Neural crest cell (in vitro differentiated cells): ENCODE data around the gene C18orf32. TPM values are rescaled to one million over a fixed set of nuclear protein-coding genes. Genes with fewer than 3 reads are reported as not detected.
A peak's percentile ranks its signal among the peaks of the same experiment; 100 is the strongest.
"Not testable (repeated sequence)": the region's sequence is repeated elsewhere in the genome, so short reads cannot be mapped to it uniquely, and the experiment has no call there.

Source experiments
- DNase-seq: peaks from one replicate; pipeline ENCODE4 v3.0.0; 2021; ENCODE audit warnings: low read depth, mixed read lengths, low spot score
- H3K27ac Mint-ChIP-seq: one replicate; pipeline ENCODE4 v1.8.0; 2021; ENCODE audit warnings: mild to moderate bottlenecking, mixed read lengths; ENCODE audit not compliant: unreplicated experiment
- H3K27me3 Mint-ChIP-seq: 2 replicates; pipeline ENCODE4 v1.8.0; 2021; ENCODE audit warnings: low read depth, mild to moderate bottlenecking, mixed read lengths
- H3K36me3 Mint-ChIP-seq: 2 replicates; pipeline ENCODE4 v1.8.0; 2021; ENCODE audit warnings: low read depth, mild to moderate bottlenecking, mixed read lengths
- H3K4me1 Mint-ChIP-seq: 2 replicates; pipeline ENCODE4 v1.8.0; 2021; ENCODE audit warnings: mixed read lengths
- H3K4me3 Mint-ChIP-seq: one replicate; pipeline ENCODE4 v1.8.0; 2021; ENCODE audit warnings: mild to moderate bottlenecking, mixed read lengths
- H3K9me3 Mint-ChIP-seq: 2 replicates; pipeline ENCODE4 v1.8.0; 2021; ENCODE audit warnings: mixed read lengths
- total RNA-seq: library from RNA; stranded (reverse); gene quantifications from 2 replicates; pipeline ENCODE4 v1.2.1, GENCODE V29; 2021
- TF ChIP-seq, protein P1 (sequence below): fragments of 200-600 bp; sonication (generic); conservative IDR thresholded peaks from 2 replicates; pipeline ENCODE4 v1.5.0; 2021; ENCODE audit warnings: antibody characterized with exemption, mild to moderate bottlenecking

Gene C18orf32
- total RNA-seq, 1 donor from 2014 or later: 32.0 TPM

DNA sequence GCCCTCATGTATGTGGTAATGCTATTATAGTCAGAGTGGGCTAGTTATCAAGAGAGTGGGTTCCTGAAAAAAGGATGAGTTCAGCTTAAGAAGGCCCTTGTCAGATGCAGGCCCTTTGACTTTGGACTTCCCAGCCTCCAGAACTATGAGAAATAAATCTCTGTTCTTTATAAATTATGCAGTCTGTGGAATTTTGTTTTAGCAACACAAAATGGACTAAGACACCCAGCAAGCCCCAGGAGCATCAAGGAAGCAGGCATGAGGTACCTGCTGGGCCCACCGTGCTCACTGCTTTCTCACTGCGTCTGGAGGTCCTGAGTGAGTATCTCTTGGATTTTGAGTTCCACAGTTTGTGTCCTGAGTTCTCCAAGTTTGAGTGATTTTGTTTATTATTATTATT is 38.9 kb upstream of the C18orf32 start:
- no peaks in the 10 kb centered on the region for H3K27me3 Mint-ChIP-seq
- no peak overlapping the region for H3K27ac Mint-ChIP-seq
- TF ChIP-seq, protein P1, sequence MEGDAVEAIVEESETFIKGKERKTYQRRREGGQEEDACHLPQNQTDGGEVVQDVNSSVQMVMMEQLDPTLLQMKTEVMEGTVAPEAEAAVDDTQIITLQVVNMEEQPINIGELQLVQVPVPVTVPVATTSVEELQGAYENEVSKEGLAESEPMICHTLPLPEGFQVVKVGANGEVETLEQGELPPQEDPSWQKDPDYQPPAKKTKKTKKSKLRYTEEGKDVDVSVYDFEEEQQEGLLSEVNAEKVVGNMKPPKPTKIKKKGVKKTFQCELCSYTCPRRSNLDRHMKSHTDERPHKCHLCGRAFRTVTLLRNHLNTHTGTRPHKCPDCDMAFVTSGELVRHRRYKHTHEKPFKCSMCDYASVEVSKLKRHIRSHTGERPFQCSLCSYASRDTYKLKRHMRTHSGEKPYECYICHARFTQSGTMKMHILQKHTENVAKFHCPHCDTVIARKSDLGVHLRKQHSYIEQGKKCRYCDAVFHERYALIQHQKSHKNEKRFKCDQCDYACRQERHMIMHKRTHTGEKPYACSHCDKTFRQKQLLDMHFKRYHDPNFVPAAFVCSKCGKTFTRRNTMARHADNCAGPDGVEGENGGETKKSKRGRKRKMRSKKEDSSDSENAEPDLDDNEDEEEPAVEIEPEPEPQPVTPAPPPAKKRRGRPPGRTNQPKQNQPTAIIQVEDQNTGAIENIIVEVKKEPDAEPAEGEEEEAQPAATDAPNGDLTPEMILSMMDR: no peak
- H3K9me3 Mint-ChIP-seq: no peaks in the 10 kb centered on the region
- peaks cover 22% of the 10 kb centered on the region for H3K4me1 Mint-ChIP-seq
- no peak overlapping the region for H3K4me3 Mint-ChIP-seq
- no peaks in the 10 kb centered on the region for H3K36me3 Mint-ChIP-seq
- DNase-seq: no peak

DNA sequence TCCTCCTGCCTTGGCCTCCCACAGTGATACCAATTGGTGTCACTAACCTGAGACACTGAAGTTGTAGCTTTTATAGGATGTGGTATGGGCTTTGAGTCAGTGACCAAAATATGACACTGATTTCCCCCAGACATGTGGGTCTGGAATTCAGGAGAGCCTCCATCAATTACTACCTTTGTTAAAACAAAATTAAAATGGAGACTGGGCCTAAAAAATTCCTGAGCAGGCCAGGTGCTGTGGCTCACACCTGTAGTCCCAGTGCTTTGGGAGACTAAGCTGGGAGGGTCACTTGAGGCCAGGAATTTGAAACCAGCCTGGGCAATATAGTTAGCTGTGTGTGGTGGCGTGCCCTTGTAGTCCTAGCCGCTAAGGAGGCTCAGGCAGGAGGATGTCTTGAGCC is 37.9 kb upstream of the C18orf32 start:
- no peak overlapping the region for H3K27ac Mint-ChIP-seq
- H3K4me3 Mint-ChIP-seq: no peak overlapping the region
- no peaks in the 10 kb centered on the region for H3K27me3 Mint-ChIP-seq
- peaks cover 28% of the 10 kb centered on the region for H3K4me1 Mint-ChIP-seq
- DNase-seq: no peak
- H3K36me3 Mint-ChIP-seq: no peaks in the 10 kb centered on the region
- H3K9me3 Mint-ChIP-seq: no peaks in the 10 kb centered on the region
- TF ChIP-seq, protein P1: no peak

DNA sequence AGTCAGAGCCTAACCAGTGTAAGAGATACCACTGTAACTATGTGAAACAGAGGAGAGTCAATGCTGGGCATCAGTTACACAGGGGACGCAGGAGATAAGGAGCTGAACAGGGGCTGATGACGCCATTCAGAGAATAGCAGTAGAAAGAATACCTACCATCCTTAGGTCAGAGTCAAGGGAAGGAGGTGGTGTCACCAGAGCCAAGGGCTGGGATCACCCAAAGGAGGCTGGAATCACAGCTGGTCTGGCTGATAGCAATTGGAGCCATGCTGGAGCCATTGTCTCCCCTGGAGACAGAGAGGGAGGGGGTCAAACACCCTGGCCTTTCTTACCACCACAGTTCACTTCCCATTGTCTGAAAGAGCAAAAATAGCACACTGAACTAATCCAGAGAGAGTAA is 37.3 kb upstream of the C18orf32 start:
- Mint-ChIP-seq H3K36me3 (no peaks in the 10 kb centered on the region), H3K4me1 (peaks cover 34% of the 10 kb centered on the region), H3K27ac (peak overlapping the region; percentile 68), H3K27me3 (no peaks in the 10 kb centered on the region), H3K4me3 (no peak overlapping the region), H3K9me3 (no peaks in the 10 kb centered on the region)
- TF ChIP-seq, protein P1: no peak
- no peak for DNase-seq

DNA sequence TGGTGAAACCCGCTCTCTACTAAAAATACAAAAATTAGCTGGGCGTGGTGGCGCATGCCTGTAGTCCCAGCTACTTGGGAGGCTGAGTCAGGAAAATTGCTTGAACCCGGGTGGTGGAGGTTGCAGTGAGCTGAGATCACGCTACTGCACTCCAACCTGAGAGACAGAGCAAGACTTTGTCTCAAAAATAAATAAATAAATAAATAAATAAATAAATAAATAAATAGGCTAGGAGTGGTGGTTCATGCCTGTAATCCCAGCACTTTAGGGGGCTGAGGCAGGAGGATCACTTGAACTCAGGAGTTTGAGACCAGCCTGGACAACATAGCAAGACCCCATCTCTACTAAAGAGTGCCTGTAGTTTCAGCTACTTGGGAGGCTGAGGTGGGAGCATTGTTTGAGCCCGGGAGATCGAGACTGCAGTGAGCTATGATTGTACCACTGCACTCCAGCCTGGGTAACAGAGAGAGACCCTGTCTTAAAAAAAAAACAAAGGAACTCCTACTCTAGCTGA is 36.6 kb upstream of the C18orf32 start:
- H3K27ac Mint-ChIP-seq, H3K4me3 Mint-ChIP-seq, DNase-seq, H3K27me3 Mint-ChIP-seq, H3K36me3 Mint-ChIP-seq, H3K9me3 Mint-ChIP-seq: not testable (repeated sequence)
- peaks cover 41% of the 10 kb centered on the region for H3K4me1 Mint-ChIP-seq

DNA sequence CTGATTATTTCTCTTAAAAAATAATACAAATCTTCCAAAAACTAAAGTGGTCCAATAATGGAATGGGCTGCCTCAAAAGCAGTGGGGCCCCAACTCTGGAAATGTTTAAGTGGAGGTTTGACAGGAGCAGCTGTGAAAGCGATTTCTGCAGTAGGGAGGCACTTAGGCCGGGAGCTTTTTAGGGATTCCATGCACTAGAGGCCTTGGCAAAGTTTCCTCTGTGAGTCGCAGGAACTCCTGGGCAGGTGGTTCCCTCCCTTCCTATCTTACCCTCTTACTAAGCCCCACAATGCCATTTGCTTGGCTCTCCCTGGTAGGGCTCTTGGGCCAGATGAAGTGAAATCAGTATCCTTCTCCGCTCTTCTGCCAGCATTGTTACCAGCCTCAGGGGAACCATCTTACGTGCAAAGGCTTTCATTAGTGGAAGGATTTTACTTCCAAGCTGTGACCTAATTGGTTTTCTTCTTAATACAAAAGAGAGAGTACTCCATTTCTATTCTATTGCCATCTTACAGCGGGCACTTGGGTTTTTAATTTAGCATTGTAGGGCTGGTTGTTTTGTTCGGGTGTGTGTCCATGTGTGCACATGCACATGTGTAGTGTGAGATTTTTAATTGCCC is 34.3 kb upstream of the C18orf32 start:
- Mint-ChIP-seq H3K4me1 (peaks cover 37% of the 10 kb centered on the region), H3K9me3 (no peaks in the 10 kb centered on the region), H3K27ac (no peak overlapping the region), H3K27me3 (no peaks in the 10 kb centered on the region), H3K36me3 (no peaks in the 10 kb centered on the region), H3K4me3 (no peak overlapping the region)
- no peak for DNase-seq
- TF ChIP-seq, protein P1: no peak

DNA sequence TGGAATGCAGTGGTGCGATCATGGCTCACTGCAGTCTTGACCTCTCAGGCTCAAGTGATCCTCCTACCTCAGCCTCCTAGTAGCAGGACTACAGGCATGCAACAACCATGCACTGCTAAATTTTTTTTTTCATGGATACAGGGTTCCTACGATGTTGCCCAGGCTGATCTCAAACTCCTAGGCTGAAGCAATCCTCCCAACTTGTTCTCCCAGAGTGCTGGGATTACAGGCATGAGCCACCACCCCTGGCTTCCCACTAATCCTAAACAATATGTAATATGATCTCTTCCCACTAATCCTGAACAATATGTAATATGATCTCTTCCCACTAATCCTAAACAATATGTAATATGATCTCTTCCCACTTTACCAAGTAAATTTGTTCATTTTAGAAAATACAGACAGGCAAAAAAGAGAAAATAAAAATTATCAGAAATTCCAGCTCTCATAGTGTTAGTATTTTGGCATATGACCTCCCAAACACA is 33.7 kb upstream of the C18orf32 start:
- Mint-ChIP-seq H3K36me3 (no peaks in the 10 kb centered on the region), H3K27ac (no peak overlapping the region), H3K27me3 (no peaks in the 10 kb centered on the region), H3K4me1 (peaks cover 37% of the 10 kb centered on the region), H3K4me3 (no peak overlapping the region), H3K9me3 (no peaks in the 10 kb centered on the region)
- DNase-seq: no peak
- TF ChIP-seq, protein P1: no peak
